Measurements from ENCODE around the gene MASP2.

Gene MASP2

DNA sequence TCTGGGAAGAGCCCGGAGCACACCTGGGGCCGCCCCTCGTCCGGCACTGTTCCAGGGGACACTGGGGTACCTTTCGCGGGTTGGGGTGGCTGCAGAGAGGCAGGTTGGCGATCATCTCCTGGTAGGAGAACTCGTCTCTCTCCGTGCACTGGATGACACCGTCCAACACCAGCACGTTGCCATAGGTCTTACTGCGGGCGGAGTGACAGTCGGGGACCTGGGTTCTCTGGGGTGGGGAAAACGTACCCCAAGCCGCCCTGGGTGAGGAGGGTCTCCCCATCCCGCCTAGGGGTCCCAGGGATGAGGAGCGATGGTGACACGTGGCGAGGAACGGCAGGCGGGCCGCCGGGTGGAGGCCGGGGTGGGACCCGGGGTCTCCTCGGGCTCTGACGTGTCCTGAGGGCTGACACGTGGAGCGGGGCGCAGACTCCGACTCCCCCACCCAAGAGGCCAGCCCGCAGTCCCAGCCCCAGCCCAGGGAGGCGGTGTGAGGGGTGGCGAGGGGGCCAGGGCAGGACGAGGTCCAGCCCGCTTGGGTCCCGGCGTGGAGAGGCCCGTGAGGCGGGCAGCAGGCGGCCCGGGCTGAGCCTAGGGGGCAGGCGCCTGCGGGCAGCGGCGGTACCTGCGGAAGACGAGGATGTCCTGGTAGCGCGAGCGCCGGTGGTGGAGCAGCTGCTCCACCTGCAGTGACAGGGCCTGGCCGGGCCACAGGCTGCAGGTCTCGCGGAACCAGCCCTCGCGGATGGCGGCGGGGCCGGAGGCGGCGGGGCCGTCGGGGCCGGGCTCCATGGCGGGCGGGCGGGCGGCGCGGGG lies 12.3 kb upstream of the MASP2 start:
- H3K27ac ChIP-seq, result peak overlapping the region; percentile 79

DNA sequence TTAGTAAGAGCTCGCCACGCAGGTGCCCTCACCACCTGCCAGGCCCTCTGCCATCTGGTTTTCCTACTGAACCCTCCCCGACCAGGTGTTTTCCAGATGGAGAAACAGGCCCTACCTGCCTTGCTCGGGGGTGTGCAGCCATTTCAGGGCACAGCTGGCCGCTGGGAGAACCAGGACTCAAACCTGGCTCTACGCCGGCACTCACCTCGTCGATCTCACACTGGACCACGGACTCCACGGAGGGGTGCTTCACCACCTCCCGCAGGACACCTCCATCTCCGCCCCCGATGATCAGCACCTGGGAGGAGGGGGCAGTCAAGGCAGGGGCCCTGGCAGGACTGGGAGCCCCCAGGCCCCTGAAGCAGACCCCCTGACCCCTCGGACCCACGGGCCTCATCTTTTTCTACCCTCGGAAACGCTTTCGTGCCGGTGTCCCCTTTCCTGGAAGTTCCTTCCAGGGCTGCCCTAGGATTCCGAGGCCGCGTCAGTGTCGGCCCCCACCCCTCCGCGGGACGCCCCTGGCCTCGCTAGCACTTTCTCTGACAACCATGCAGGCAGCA lies 11.6 kb upstream of the MASP2 start:
- H3K36me3 ChIP-seq, result peaks cover 41% of the 10 kb centered on the region
- DNase-seq, result no peak
- no peak overlapping the region for H3K27ac ChIP-seq

More for the DNA sequence above, 12.3 kb upstream of the MASP2 start:
- Histone ChIP-seq H3K4me3 (ENCODE audit: low read depth, low read length) (peak overlapping the region; percentile 90), H3K27me3 (ENCODE audit: insufficient read depth, low read depth, severe bottlenecking) (no peaks in the 10 kb centered on the region), H3K9me3 (ENCODE audit: severe bottlenecking) (no peaks in the 10 kb centered on the region), H3K36me3 (peaks cover 44% of the 10 kb centered on the region)
- TF ChIP-seq, protein P1, sequence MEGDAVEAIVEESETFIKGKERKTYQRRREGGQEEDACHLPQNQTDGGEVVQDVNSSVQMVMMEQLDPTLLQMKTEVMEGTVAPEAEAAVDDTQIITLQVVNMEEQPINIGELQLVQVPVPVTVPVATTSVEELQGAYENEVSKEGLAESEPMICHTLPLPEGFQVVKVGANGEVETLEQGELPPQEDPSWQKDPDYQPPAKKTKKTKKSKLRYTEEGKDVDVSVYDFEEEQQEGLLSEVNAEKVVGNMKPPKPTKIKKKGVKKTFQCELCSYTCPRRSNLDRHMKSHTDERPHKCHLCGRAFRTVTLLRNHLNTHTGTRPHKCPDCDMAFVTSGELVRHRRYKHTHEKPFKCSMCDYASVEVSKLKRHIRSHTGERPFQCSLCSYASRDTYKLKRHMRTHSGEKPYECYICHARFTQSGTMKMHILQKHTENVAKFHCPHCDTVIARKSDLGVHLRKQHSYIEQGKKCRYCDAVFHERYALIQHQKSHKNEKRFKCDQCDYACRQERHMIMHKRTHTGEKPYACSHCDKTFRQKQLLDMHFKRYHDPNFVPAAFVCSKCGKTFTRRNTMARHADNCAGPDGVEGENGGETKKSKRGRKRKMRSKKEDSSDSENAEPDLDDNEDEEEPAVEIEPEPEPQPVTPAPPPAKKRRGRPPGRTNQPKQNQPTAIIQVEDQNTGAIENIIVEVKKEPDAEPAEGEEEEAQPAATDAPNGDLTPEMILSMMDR (IDR thresholded peaks at IDR 0.05; ENCODE audit: low read depth, low read length), result no peak
- no peak for DNase-seq

DNA sequence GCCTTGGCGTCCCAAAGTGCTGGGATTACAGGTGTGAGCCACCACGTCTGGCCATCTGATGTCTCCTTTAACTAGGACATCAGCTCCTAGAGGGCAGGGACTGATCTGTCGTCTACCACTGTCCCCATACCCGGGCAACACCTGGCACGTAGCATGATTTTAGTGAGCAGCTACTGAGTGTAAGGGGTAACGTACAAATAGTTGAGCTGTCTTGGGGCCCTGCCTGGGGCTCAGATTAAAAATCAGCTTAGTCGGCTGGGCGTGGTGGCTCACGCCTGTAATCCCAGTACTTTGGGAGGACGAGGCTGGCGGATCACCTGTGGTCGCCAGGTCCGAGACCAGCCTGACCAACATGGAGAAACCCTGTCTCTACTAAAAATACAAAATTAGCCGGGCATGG lies 11.0 kb upstream of the MASP2 start:
- H3K27ac ChIP-seq, result no peak overlapping the region
- peaks cover 34% of the 10 kb centered on the region for H3K36me3 ChIP-seq
- H3K9me3 ChIP-seq (ENCODE audit: severe bottlenecking), result no peaks in the 10 kb centered on the region
- TF ChIP-seq, protein P1 (IDR thresholded peaks at IDR 0.05; ENCODE audit: low read depth, low read length), result no peak
- no peak for DNase-seq
- no peaks in the 10 kb centered on the region for H3K27me3 ChIP-seq (ENCODE audit: insufficient read depth, low read depth, severe bottlenecking)
- no peak overlapping the region for H3K4me3 ChIP-seq (ENCODE audit: low read depth, low read length)

More for the DNA sequence above, 11.6 kb upstream of the MASP2 start:
- TF ChIP-seq, protein P1 (IDR thresholded peaks at IDR 0.05; ENCODE audit: low read depth, low read length), result no peak
- H3K4me3 ChIP-seq (ENCODE audit: low read depth, low read length), result peak overlapping the region; percentile 90
- H3K9me3 ChIP-seq (ENCODE audit: severe bottlenecking), result no peaks in the 10 kb centered on the region
- H3K27me3 ChIP-seq (ENCODE audit: insufficient read depth, low read depth, severe bottlenecking), result no peaks in the 10 kb centered on the region

DNA sequence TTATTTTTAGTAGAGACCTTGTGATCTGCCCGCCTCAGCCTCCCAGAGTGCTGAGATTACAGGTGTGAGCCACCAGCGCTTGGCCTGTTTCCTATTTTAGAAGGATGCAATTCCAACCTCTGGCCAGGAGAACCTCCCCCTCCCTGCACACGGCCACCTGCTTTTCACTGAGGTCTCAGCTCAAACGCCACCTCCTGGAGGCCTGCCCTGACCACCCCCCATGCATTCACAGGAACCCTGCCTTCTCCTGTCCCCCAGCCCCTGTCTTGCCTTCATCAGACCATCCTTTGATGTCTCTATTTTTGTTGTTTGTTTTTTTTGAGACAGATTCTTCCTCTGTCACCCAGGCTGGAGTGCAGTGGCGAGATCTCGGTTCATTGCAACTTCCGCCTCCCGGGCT lies 10.4 kb upstream of the MASP2 start:
- H3K9me3 ChIP-seq (ENCODE audit: severe bottlenecking), result no peaks in the 10 kb centered on the region
- DNase-seq, result no peak
- H3K36me3 ChIP-seq, result peaks cover 31% of the 10 kb centered on the region
- H3K4me3 ChIP-seq (ENCODE audit: low read depth, low read length), result no peak overlapping the region
- no peaks in the 10 kb centered on the region for H3K27me3 ChIP-seq (ENCODE audit: insufficient read depth, low read depth, severe bottlenecking)
- TF ChIP-seq, protein P1 (IDR thresholded peaks at IDR 0.05; ENCODE audit: low read depth, low read length), result no peak
- no peak overlapping the region for H3K27ac ChIP-seq

DNA sequence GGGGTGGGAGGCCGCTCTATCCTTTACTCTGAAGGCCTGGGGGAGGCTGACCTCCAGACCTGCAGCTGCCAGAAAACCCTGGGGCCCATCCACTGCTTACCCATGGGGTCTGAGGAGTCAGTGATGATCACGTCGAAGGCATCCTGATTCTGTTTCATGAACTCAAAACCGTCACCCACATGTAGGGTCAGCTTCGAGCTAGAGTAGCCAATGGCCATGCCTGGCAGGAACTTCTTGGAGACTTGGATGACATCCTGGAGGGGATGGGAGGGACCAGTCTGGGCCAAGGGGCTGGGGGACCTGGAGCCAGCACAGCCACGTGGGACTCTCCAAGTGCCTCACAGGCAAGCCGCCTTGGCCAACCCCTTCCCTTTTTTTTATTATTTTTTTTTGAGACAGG lies 9.5 kb upstream of the MASP2 start:
- Histone ChIP-seq H3K4me3 (ENCODE audit: low read depth, low read length) (no peak overlapping the region), H3K9me3 (ENCODE audit: severe bottlenecking) (no peaks in the 10 kb centered on the region), H3K27me3 (ENCODE audit: insufficient read depth, low read depth, severe bottlenecking) (no peaks in the 10 kb centered on the region), H3K27ac (no peak overlapping the region), H3K36me3 (peaks cover 31% of the 10 kb centered on the region)
- TF ChIP-seq, protein P1 (IDR thresholded peaks at IDR 0.05; ENCODE audit: low read depth, low read length), result no peak
- no peak for DNase-seq
